Lung (tissue), 12 donors: ENCODE measurements around the gene ACYP2. TPM values are rescaled to one million over a fixed set of nuclear protein-coding genes. Genes with fewer than 3 reads are reported as not detected.

ENCODE experiments used
- ATAC-seq: fragments of 200-7000 bp; cut with Tn5 transposase; one replicate; pipeline ENCODE4 v1.9.1; 2020; ENCODE audit warnings: moderate number of reproducible peaks; ENCODE audit not compliant: insufficient read depth, low FRiP score
- DNase-seq, 3 donors: peaks; one replicate each; pipeline ENCODE4 v3.0.0-alpha.2; 2013 to 2017
- H3K27ac ChIP-seq, 2 donors: one replicate each; pipeline ENCODE4 v1.5.1; 2013; ENCODE audit warnings: mild to moderate bottlenecking in 2 of 2, moderate library complexity in 2 of 2, control low read depth in 1 of 2, inconsistent platforms in 1 of 2, low read depth in 1 of 2, low read length in 1 of 2
- H3K27me3 ChIP-seq, 3 donors: one replicate each; pipeline ENCODE4 v1.5.1; 2013; ENCODE audit warnings: low read length in 2 of 3; ENCODE audit not compliant: control insufficient read depth in 3 of 3, insufficient read depth in 3 of 3
- H3K36me3 ChIP-seq, 4 donors: one replicate each; pipeline ENCODE4 v1.5.1; 2013; ENCODE audit warnings: low read length in 4 of 4, mild to moderate bottlenecking in 1 of 4, moderate library complexity in 1 of 4; ENCODE audit not compliant: control insufficient read depth in 4 of 4, insufficient read depth in 4 of 4
- H3K4me1 ChIP-seq, 5 donors: one replicate each; pipeline ENCODE4 v1.5.1; 2013; ENCODE audit warnings: low read length in 5 of 5, mild to moderate bottlenecking in 2 of 5, moderate library complexity in 1 of 5; ENCODE audit not compliant: control insufficient read depth in 5 of 5, insufficient read depth in 5 of 5
- H3K4me3 ChIP-seq: one replicate; pipeline ENCODE4 v1.5.1; 2013; ENCODE audit warnings: mild to moderate bottlenecking, control low read depth, moderate library complexity
- H3K9ac ChIP-seq, 2 donors: one replicate each; pipeline ENCODE4 v1.5.1; 2013; ENCODE audit warnings: low read length in 2 of 2, control low read depth in 1 of 2; ENCODE audit not compliant: insufficient read depth in 1 of 2
- H3K9me3 ChIP-seq, 4 donors: one replicate each; pipeline ENCODE4 v1.5.1; 2013; ENCODE audit warnings: low read length in 3 of 4, mild to moderate bottlenecking in 1 of 4, moderate library complexity in 1 of 4; ENCODE audit not compliant: control insufficient read depth in 4 of 4, insufficient read depth in 3 of 4
- CTCF ChIP-seq: IDR thresholded peaks from 2 replicates; pipeline ENCODE4 v1.5.1; 2012; ENCODE audit warnings: mild to moderate bottlenecking; ENCODE audit errors: control extremely low read depth, extremely low read depth
- WGBS, 2 donors: extraction: QIAGEN DNeasy Blood & Tissue Kit; methylation state at CpG; one replicate each; pipeline ENCODE4 v1.1.7; 2013; 5-methylcytosine and 5-hydroxymethylcytosine counted together
- polyA plus RNA-seq, 2 donors: library from polyadenylated mRNA; stranded (reverse); fragments of 200-250 nt; gene quantifications; one replicate each; pipeline ENCODE4 v1.2.1, GENCODE V29; 2013
- total RNA-seq, 2 donors: library from RNA; depleted of rRNA in 1 of 2; stranded (reverse); fragments of >200 nt in 1 of 2; gene quantifications; one replicate each; pipeline ENCODE4 v1.2.1, GENCODE V29; 2014 to 2021
- donor health status: control.
- donor health status: control.
- donor health status: Bipolar disorder and iron deficiency.
- donor health status: healthy.
- donor health status: DM: yes; HTN: yes; CAD: no.

Gene ACYP2
- total and polyA plus RNA-seq, 4 donors, result 13.2 to 23.7 (median 18.0) TPM

- Histone ChIP-seq H3K4me3 (no peak overlapping the region), H3K36me3 (no peaks in the 10 kb centered on the region), H3K9me3 (no peaks in the 10 kb centered on the region), H3K27ac (no peak overlapping the region), H3K9ac (no peak overlapping the region), H3K27me3 (no peaks in the 10 kb centered on the region), H3K4me1 (no peaks in the 10 kb centered on the region)
- WGBS, 2 donors, result 82 to 88% methylated on average over 1 of the region's 1 CpG
- TF ChIP-seq CTCF, result no peak
- ATAC-seq (peak; percentile 43), DNase-seq (no peak)
Observed at GRCh38 chr2:54073796-54074195, 41.6 kb upstream of the ACYP2 start.

- Histone ChIP-seq H3K4me1 (no peaks in the 10 kb centered on the region), H3K4me3 (no peak overlapping the region), H3K9me3 (no peaks in the 10 kb centered on the region), H3K36me3 (no peaks in the 10 kb centered on the region), H3K27ac (no peak overlapping the region), H3K27me3 (no peaks in the 10 kb centered on the region), H3K9ac (no peak overlapping the region)
- 87 to 92% methylated on average over 9 of the region's 9 CpGs for WGBS, 2 donors
- DNase-seq (no peak), ATAC-seq (no peak)
- no peak for TF ChIP-seq CTCF
Observed at GRCh38 chr2:54074606-54075341, 40.6 kb upstream of the ACYP2 start.

- no peaks in the 10 kb centered on the region for H3K27me3 ChIP-seq
- H3K27ac ChIP-seq, result no peak overlapping the region
- TF ChIP-seq CTCF, result no peak
- WGBS, 2 donors, result 94 to 97% methylated on average over 1 of the region's 1 CpG
- H3K36me3 ChIP-seq, result peaks cover 0 to 3% (median under 1%) of the 10 kb centered on the region in 4 donors
- H3K4me3 ChIP-seq, result no peak overlapping the region
- ATAC-seq (no peak), DNase-seq (no peak)
- no peaks in the 10 kb centered on the region for H3K4me1 ChIP-seq
- H3K9ac ChIP-seq, result no peak overlapping the region
- H3K9me3 ChIP-seq, result no peaks in the 10 kb centered on the region
Observed at GRCh38 chr2:54076586-54076985, 38.8 kb upstream of the ACYP2 start.
